Astrocyte of the cerebellum (primary cell): ENCODE results near the gene MRGPRX1.
"Not testable (repeated sequence)": the region's sequence is repeated elsewhere in the genome, so short reads cannot be mapped to it uniquely, and the experiment has no call there.

Experiments used
- DNase-seq: peaks from one replicate; pipeline ENCODE4 v3.0.0-alpha.2; 2011; ENCODE audit warnings: low read depth
- H3K4me3 ChIP-seq: 2 replicates; pipeline ENCODE4 v1.5.1; 2011; ENCODE audit warnings: mild to moderate bottlenecking, low read depth, low read length, moderate library complexity
- CTCF ChIP-seq: IDR thresholded peaks from 2 replicates; pipeline ENCODE4 v1.5.1; 2012; ENCODE audit warnings: low read length, low read depth, moderate library complexity, mild to moderate bottlenecking; ENCODE audit errors: missing control alignments
- in situ Hi-C: cut with HindIII; loops from 2 replicates; pipeline ENCODE4 v1.10.0; 2017; ENCODE audit warnings: low sequenced_read_pairs

The MRGPRX1 gene

GRCh38 chr11:18969720-18970119 is 30.5 kb upstream of the MRGPRX1 start:
- DNase-seq = no peak
- in situ Hi-C loops = no loop called here
- no peak for TF ChIP-seq CTCF

GRCh38 chr11:18958221-18958910 is 19.2 kb upstream of the MRGPRX1 start:
- in situ Hi-C loops = no loop called here
- no peak overlapping the region for H3K4me3 ChIP-seq
- TF ChIP-seq CTCF = no peak
- DNase-seq = no peak

More at GRCh38 chr11:18969720-18970119, 30.5 kb upstream of the MRGPRX1 start:
- no peak overlapping the region for H3K4me3 ChIP-seq

- DNase-seq = no peak
- in situ Hi-C loops = no loop called here
- TF ChIP-seq CTCF = no peak
- H3K4me3 ChIP-seq = no peak overlapping the region
These were observed 17.4 kb upstream of the MRGPRX1 start for GRCh38 chr11:18956630-18957029.

DNA sequence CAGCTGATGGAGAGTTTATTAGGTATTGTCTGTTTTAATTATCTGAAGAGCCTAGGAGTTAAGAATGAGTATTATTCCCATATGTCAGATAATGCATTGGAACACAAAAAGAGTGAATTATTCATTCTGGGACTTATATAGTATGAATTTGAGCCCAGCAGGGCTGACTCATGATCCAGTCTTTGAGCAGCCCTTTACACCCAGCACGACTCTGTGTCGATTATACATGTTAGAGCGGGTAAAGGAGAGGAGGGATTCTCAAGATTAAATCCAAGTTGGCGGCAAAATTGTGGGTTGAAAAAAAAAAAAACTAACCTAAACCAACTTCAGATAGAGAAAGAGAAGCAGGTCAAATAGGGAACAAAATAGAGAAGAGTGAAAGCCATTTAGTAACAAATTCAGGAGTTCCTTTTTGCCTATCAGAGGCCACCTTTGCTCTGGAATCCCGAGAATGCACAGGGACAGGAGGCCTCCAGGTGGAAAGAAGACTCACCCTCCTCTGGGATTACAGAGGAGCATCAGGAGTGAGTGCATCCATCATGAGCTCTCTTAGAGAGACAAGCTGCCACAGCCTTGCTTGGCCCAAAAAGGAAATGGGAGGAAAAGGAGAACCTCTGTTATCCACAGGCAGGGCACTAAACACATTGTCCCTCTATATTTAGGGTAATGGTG is 3.1 kb downstream of the MRGPRX1 start:
- no peak for TF ChIP-seq CTCF
- in situ Hi-C loops = no loop called here
- DNase-seq = no peak
- H3K4me3 ChIP-seq = no peak overlapping the region

DNA sequence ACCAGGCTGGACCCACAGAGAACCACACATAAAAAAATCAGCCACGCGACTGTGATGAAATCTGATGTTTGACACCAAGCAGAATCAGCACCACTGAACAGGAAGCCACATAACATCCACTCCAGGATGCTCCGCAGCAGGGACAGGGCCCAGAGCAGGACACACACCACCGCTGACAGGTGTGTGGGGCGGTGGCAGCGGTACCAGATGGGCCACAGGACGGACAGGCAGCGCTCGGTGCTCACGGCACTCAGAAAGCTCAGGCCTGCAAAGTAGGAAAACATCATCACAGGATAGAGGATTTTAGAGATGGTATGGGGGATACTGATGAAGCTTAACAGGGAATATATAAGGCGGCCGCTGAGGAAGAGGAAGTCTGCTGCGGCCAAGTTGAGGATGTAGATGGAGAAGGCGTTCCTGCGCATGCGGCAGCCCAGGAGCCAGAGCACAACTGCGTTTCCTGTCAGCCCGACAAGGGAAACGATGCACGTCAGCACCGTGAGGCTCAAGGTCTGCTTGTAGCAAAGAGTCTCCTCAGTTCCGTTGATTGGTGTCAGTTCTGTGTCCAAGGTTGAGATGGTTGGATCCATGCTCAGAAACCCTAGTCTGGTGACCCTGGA is 4.9 kb downstream of the MRGPRX1 start:
- DNase-seq = no peak
- no peak for TF ChIP-seq CTCF
- in situ Hi-C loops = no loop called here
- H3K4me3 ChIP-seq = no peak overlapping the region

DNA sequence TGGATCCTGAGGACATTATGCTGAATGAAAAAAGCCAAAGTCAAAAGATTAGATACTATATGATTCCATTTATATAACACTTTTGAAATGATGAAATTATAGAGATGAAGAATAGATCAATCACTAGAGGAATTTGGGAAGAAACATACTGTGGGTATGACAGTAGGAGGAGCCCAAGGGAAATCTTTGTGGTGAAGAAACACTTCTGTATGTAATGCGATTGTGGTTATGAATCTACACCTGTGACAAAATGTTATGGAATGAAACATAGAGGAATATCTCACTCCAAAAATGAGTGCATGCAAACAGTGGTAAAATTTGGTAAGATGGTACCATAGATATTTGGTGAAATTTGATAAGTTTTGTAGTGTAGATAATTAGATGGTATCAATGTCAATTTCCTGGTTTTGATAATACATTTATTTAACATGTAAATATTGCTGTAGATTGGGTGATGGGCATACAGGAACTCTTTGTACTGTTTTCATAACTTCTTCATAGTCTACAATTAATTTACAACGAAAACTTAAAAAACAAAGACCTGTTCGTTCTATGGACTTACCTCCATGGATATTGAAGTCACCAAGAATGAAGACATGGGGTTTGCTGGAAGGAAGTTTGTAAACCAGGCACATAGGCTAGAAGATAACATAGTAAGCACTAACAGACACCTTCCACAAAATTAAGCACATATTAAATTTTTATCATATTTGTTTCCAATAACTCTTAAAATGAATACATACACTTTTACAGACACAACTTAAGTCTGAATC is 11.5 kb downstream of the MRGPRX1 start:
- DNase-seq = no peak
- in situ Hi-C loops = no loop called here
- no peak for TF ChIP-seq CTCF
- H3K4me3 ChIP-seq = no peak overlapping the region

DNA sequence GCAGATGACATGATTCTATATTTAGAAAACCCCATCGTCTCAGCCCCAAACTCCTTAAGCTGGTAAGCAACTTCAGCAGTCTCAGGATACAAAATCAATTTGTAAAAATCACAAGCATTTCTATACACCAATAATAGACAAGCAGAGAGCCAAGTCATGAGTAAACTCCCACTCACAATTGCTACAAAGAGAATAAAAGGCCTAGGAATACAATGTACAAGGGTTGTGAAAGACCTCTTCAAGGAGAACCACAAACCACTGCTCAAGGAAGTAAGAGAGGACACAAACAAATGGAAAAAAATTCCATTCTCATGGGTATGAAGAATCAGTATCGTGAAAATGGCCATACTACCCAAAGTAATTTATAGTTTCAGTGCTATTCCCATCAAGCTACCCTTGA is 13.8 kb downstream of the MRGPRX1 start:
- H3K4me3 ChIP-seq, in situ Hi-C loops, DNase-seq: not testable (repeated sequence)
